HCT116 (cell line): ENCODE measurements around the gene ANXA4. TPM values are rescaled to one million over a fixed set of nuclear protein-coding genes. Genes with fewer than 3 reads are reported as not detected.
A peak's percentile ranks its signal among the peaks of the same experiment; 100 is the strongest.

Source experiments
- ATAC-seq: fragments of 200-7000 bp; cut with Tn5 transposase; 2 replicates; pipeline ENCODE4 v1.9.1; 2020; ENCODE audit warnings: mild to moderate bottlenecking, moderate library complexity
- BruUV-seq: library from RNA; stranded (reverse); fragments of 400-500 nt; replicated peaks from 2 replicates; lab custom pipeline; 2021; lab: Mats Ljungman, UMichigan
- CTCF ChIA-PET: fragments of 300-600 bp; sonication (Branson Sonifier 250); formaldehyde crosslinking; loops from one replicate; lab custom pipeline; 2021; ENCODE audit warnings: antibody characterized with exemption; lab: Charles Lee
- POLR2A ChIA-PET: fragments of 300-600, 350-600 bp; sonication (Branson Sonifier 250); formaldehyde crosslinking; loops from one replicate; lab custom pipeline; 2021; ENCODE audit warnings: antibody characterized with exemption; lab: Charles Lee
- RAD21 ChIA-PET, 2 experiments: fragments of 300-600 bp; sonication (Branson Sonifier 250); formaldehyde crosslinking; loops; one replicate each; lab custom pipeline; 2023; ENCODE audit warnings: low total read pairs in 2 of 2; ENCODE audit not compliant: uncharacterized antibody in 2 of 2, unreplicated experiment in 2 of 2, low non-redundant PET in 1 of 2; lab: Charles Lee
- DNase-seq: peaks from one replicate; pipeline ENCODE4 v3.0.0-alpha.2; 2010; ENCODE audit warnings: low read depth, low spot score
- H2AFZ ChIP-seq: fragments of 200-600 bp; shearing (Covaris generic), sonication (generic); 2 replicates; pipeline ENCODE4 v1.6.1; 2017; ENCODE audit warnings: low read depth, mixed run types, mixed read lengths, antibody characterized with exemption, low read length; ENCODE audit not compliant: poor library complexity, severe bottlenecking
- H3K27ac ChIP-seq: 2 replicates; pipeline ENCODE4 v1.5.1; 2012; ENCODE audit warnings: low read depth, low read length
- H3K27me3 ChIP-seq: fragments of 200-600 bp; sonication (generic); 2 replicates; pipeline ENCODE4 v1.6.1; 2016; ENCODE audit warnings: mixed run types, low read length, mixed read lengths; ENCODE audit not compliant: insufficient read depth
- H3K36me3 ChIP-seq, 2 experiments: fragments of 200-500 bp in 1 of 2; fragments of 200-600 bp in 1 of 2; sonication (Bioruptor generic) in 1 of 2; sonication (generic) in 1 of 2; 2 replicates each; pipeline versions ENCODE4 v1.5.1 to v1.6.1; 2014 to 2016; ENCODE audit warnings: low read length in 2 of 2, inconsistent platforms in 1 of 2, mixed read lengths in 1 of 2, mixed run types in 1 of 2; ENCODE audit not compliant: insufficient read depth in 2 of 2, control insufficient read depth in 1 of 2
- H3K4me1 ChIP-seq, 2 experiments: fragments of 200-600 bp in 1 of 2; sonication (generic) in 1 of 2; 2 replicates each; pipeline versions ENCODE4 v1.5.1 to v1.6.1; 2012 to 2017; ENCODE audit warnings: low read length in 2 of 2, inconsistent platforms in 1 of 2, mild to moderate bottlenecking in 1 of 2, mixed read lengths in 1 of 2, mixed run types in 1 of 2, moderate library complexity in 1 of 2; ENCODE audit not compliant: insufficient read depth in 2 of 2, control insufficient read depth in 1 of 2
- H3K4me2 ChIP-seq: fragments of 200-600 bp; sonication (generic); 2 replicates; pipeline ENCODE4 v1.6.1; 2017; ENCODE audit warnings: mixed run types, low read length, mixed read lengths
- H3K4me3 ChIP-seq, 2 experiments: fragments of 200-600 bp in 1 of 2; sonication (generic) in 1 of 2; replicated peaks in 1 of 2; 2 replicates each; pipeline ENCODE4 v1.5.1; 2011 to 2016; ENCODE audit warnings: low read length in 2 of 2, control low read depth in 1 of 2, low read depth in 1 of 2, mild to moderate bottlenecking in 1 of 2, mixed read lengths in 1 of 2, mixed run types in 1 of 2
- H3K79me2 ChIP-seq: fragments of 200-600 bp; sonication (generic); 2 replicates; pipeline ENCODE4 v1.6.1; 2017; ENCODE audit warnings: mild to moderate bottlenecking, mixed run types, low read length, moderate library complexity, mixed read lengths; ENCODE audit not compliant: insufficient read depth
- H3K9ac ChIP-seq: fragments of 200-600 bp; sonication (generic); 2 replicates; pipeline ENCODE4 v1.6.1; 2016; ENCODE audit warnings: low read length, mixed read lengths
- H3K9me2 ChIP-seq: fragments of 200-600 bp; sonication (generic), shearing (Covaris generic); 2 replicates; pipeline ENCODE4 v1.6.1; 2017; ENCODE audit warnings: mixed run types, mild to moderate bottlenecking, moderate library complexity; ENCODE audit not compliant: insufficient read depth
- H3K9me3 ChIP-seq, 2 experiments: fragments of 200-500 bp in 1 of 2; fragments of 200-600 bp in 1 of 2; sonication (Bioruptor generic) in 1 of 2; sonication (generic) in 1 of 2; 2 replicates each; pipeline ENCODE4 v1.6.1; 2014 to 2017; ENCODE audit warnings: low read length in 2 of 2, mixed read lengths in 2 of 2, inconsistent platforms in 1 of 2, low read depth in 1 of 2, mild to moderate bottlenecking in 1 of 2, mixed run types in 1 of 2, moderate library complexity in 1 of 2; ENCODE audit not compliant: control insufficient read depth in 1 of 2, insufficient read depth in 1 of 2
- H4K20me1 ChIP-seq: fragments of 200-600 bp; sonication (generic), shearing (Covaris generic); 2 replicates; pipeline ENCODE4 v1.6.1; 2017; ENCODE audit warnings: mixed run types, mild to moderate bottlenecking, moderate library complexity; ENCODE audit not compliant: insufficient read depth
- ELF1 ChIP-seq: IDR thresholded peaks from 2 replicates; pipeline ENCODE4 v1.6.1; 2012; ENCODE audit warnings: low read depth, borderline replicate concordance
- EZH2phosphoT487 ChIP-seq: fragments of 200-600 bp; IDR thresholded peaks from 2 replicates; pipeline ENCODE4 v1.6.1; 2018; ENCODE audit warnings: antibody characterized with exemption, borderline replicate concordance
- FOSL1 ChIP-seq: IDR thresholded peaks from 2 replicates; pipeline ENCODE4 v1.6.1; 2012; ENCODE audit warnings: low read depth
- JUND ChIP-seq: IDR thresholded peaks from 2 replicates; pipeline ENCODE4 v1.6.1; 2012
- POLR2A ChIP-seq: IDR thresholded peaks from 2 replicates; pipeline ENCODE4 v1.7.0; 2011; ENCODE audit warnings: borderline replicate concordance; ENCODE audit not compliant: insufficient read depth, insufficient read length; ENCODE audit errors: extremely low read depth
- POLR2AphosphoS5 ChIP-seq: IDR thresholded peaks from 2 replicates; pipeline ENCODE4 v1.6.1; 2011; ENCODE audit warnings: mild to moderate bottlenecking, low read depth, low read length, moderate library complexity
- SRF ChIP-seq: IDR thresholded peaks from 2 replicates; pipeline ENCODE4 v1.6.1; 2012; ENCODE audit warnings: low read depth
- TCF7L2 ChIP-seq: IDR thresholded peaks from 2 replicates; pipeline ENCODE4 v1.7.0; 2011; ENCODE audit warnings: borderline replicate concordance, inconsistent platforms; ENCODE audit not compliant: insufficient read depth, insufficient read length; ENCODE audit errors: extremely low read depth
- ZNF274 ChIP-seq: fragments of 200-500 bp; sonication (Bioruptor generic); IDR thresholded peaks from 2 replicates; pipeline ENCODE4 v1.6.1; 2014; ENCODE audit warnings: mild to moderate bottlenecking, low read depth, low read length, inconsistent platforms
- intact Hi-C: fragments of 100-400 bp; cut with micrococcal nuclease; formaldehyde crosslinking; loops from 2 replicates; pipeline ENCODE4 v1.10.0; 2022
- total RNA-seq: library from RNA; stranded (reverse); gene quantifications from one replicate; pipeline ENCODE4 v1.2.1, GENCODE V29; 2021; ENCODE audit not compliant: unreplicated experiment
- TF ChIP-seq, protein P1 (sequence below): IDR thresholded peaks from 2 replicates; pipeline ENCODE4 v1.6.1; 2012

Gene ANXA4
- total RNA-seq, 1 experiment from 2014 or later: 64.6 TPM

DNA sequence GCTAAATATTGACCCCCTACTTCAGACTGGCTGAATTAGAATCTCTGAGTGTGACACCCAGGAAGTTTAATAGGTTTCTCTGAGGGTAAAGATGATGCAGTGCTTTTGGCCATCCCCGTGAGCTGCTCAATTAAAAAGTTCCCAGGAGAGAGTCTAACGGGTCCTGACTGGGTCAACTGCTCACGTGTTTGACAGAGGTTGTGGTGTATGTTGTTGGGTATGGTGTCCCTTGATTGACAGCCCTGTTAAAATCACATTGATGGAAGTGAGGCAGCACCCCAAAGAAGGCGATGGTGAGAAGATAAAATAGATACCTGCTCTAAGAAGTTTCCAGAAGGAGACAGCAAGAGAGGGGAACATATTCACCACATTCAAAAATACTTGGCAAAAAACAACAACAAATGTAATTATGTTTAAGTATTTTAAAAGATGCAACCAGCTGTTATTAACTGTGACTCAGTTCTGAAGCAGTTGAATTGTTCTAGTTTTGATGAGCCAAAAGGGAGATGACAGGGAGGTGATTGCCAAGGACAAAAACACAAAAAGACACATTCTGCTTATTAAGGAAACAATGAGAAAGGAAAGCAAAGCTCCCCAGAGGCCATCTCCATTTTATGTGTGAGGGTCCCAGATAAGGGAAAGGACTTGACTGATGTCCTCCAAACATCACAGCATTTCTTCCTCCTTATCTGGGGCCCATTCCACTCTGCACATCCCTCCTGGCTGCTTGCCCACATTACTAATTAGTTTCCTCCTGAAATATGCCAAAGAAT is 76.0 kb downstream of the ANXA4 start:
- Histone ChIP-seq H3K27me3 (no peaks in the 10 kb centered on the region), H3K79me2 (no peaks in the 10 kb centered on the region), H3K4me2 (no peak overlapping the region), H3K4me1 (peaks cover 0 to 3% of the 10 kb centered on the region in 2 experiments; a peak in 1 of 4 replicates), H4K20me1 (no peaks in the 10 kb centered on the region), H2AFZ (no peak overlapping the region), H3K9me3 (no peaks in the 10 kb centered on the region), H3K9ac (no peak overlapping the region), H3K36me3 (peaks cover 2 to 7% of the 10 kb centered on the region in 2 experiments; a peak in 3 of 4 replicates), H3K27ac (no peak overlapping the region), H3K9me2 (no peaks in the 10 kb centered on the region), H3K4me3 (no peak overlapping the region)
- intact Hi-C loops: loop anchor here (1.0 to 5.0 kb wide), 3 partner anchors 76 to 259 kb away; partner anchors contain the start of gene ANXA4
- TF ChIP-seq TCF7L2: no peak
- ChIA-PET CTCF (interaction anchor here (1.4 to 8.8 kb wide), 5 partner anchors 10 to 875 kb away, joined by 4 to 243 read pairs (median 6); partner anchors contain the start of gene GMCL1), RAD21 (no interaction called here), POLR2A (no interaction called here)
- DNase-seq (no peak), ATAC-seq (no peak)
- no TSS peak for BruUV-seq

DNA sequence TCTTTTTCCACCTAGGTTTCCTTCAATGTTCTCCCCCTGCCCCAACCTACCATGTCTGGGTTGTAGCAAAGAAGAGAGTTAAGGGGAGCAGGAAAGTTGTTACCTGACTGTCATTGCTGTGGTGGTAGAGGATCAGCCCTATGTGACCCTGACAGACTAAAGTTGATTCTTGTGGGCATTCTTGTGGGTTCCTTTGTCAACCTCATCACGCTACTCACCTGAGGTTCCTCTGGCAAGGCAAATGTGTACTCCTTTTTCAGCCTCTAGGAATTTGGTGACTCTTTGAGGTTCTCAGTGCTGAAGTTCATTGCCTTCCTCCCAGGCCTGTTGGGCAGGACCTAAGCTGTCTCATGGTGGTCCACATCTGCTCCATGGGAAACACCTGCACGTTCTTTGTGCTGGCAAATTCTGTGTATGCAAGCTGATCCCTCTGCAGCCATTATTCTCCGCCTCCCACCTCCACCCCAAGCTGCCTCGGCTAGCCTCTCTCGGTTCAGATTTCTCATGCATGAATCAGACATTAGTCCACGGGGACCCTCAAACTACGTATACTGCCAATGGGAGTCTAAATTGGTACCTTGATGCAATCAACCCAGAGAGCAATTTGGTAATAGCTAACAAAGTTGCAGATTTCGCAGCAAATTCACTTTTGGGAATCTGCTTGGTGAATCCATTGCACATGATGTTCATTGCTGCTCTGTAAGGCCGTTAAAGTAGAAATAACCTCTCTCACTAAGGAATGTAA is 86.0 kb downstream of the ANXA4 start:
- Histone ChIP-seq H3K27ac (peak overlapping the region; percentile 73; the same call in 1 of the 2 replicates), H3K27me3 (no peaks in the 10 kb centered on the region), H3K4me2 (peak overlapping the region; percentile 78; the same call in 1 of the 2 replicates), H3K9me2 (no peaks in the 10 kb centered on the region), H3K4me3 (no peak overlapping the region), H3K79me2 (peaks cover 34% of the 10 kb centered on the region), H2AFZ (no peak overlapping the region), H3K36me3 (peaks cover 0 to 3% of the 10 kb centered on the region in 2 experiments; a peak in 1 of 4 replicates), H4K20me1 (no peaks in the 10 kb centered on the region), H3K4me1 (peaks cover 10 to 16% of the 10 kb centered on the region in 2 experiments; a peak in 3 of 4 replicates), H3K9ac (no peak overlapping the region), H3K9me3 (no peaks in the 10 kb centered on the region)
- ChIA-PET POLR2A (no interaction called here), CTCF (interaction anchor here (3.5 kb wide), 2 partner anchors 11 to 103 kb away, joined by 11 to 19 read pairs; no protein-coding TSS in a partner anchor), RAD21 (interaction anchor here (1.4 kb wide), 2 partner anchors 103 kb away, joined by 4 to 5 read pairs; no protein-coding TSS in a partner anchor)
- no peak for ATAC-seq
- DNase-seq: no peak
- BruUV-seq: no TSS peak
- intact Hi-C loops: no loop called here
- TF ChIP-seq SRF: no peak
- TF ChIP-seq, protein P1, sequence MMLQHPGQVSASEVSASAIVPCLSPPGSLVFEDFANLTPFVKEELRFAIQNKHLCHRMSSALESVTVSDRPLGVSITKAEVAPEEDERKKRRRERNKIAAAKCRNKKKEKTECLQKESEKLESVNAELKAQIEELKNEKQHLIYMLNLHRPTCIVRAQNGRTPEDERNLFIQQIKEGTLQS: no peak
- TF ChIP-seq POLR2AphosphoS5: no peak
- no peak for TF ChIP-seq FOSL1
- TF ChIP-seq EZH2phosphoT487: no peak
- TF ChIP-seq JUND: no peak
- no peak for TF ChIP-seq POLR2A
- TF ChIP-seq ELF1: no peak
- TF ChIP-seq ZNF274: no peak
